Suprapubic skin (tissue), 4 donors: ENCODE measurements around the gene TMA7B.

Experiments
- CTCF ChIP-seq, 2 donors: fragments of 200-600 bp in 1 of 2; fragments of 450-650 bp in 1 of 2; sonication (generic) in 1 of 2; IDR thresholded peaks; one replicate each; pipeline ENCODE4 v1.5.1; 2016 to 2019; ENCODE audit warnings: antibody characterized with exemption in 2 of 2, mild to moderate bottlenecking in 1 of 2, moderate library complexity in 1 of 2
- POLR2A ChIP-seq, 2 donors: fragments of 450-650 bp; IDR thresholded peaks; one replicate each; pipeline ENCODE4 v1.6.1; 2017; ENCODE audit warnings: antibody characterized with exemption in 2 of 2, mild to moderate bottlenecking in 2 of 2, moderate library complexity in 2 of 2
- POLR2AphosphoS5 ChIP-seq, 3 donors: sonication (generic); formaldehyde crosslinking; IDR thresholded peaks; one replicate each; pipeline ENCODE4 v1.6.1; 2017; ENCODE audit warnings: antibody characterized with exemption in 3 of 3

GRCh38 chr22:39962071-39962470, 1.9 kb downstream of the TMA7B start:
- no peak for TF ChIP-seq POLR2A (IDR thresholded peaks at IDR 0.05)
- TF ChIP-seq CTCF (IDR thresholded peaks at IDR 0.05) = no peak
- TF ChIP-seq POLR2AphosphoS5 (IDR thresholded peaks at IDR 0.05) = no peak
